GM12873 (cell line): ENCODE results near the gene DLGAP4.

Experiments
- CTCF ChIP-seq: IDR thresholded peaks from 2 replicates; pipeline ENCODE4 v1.5.1; 2012; ENCODE audit warnings: low read depth, mild to moderate bottlenecking, moderate library complexity, low read length, control low read depth; ENCODE audit not compliant: insufficient read depth; ENCODE audit errors: missing control alignments

The DLGAP4 gene

DNA sequence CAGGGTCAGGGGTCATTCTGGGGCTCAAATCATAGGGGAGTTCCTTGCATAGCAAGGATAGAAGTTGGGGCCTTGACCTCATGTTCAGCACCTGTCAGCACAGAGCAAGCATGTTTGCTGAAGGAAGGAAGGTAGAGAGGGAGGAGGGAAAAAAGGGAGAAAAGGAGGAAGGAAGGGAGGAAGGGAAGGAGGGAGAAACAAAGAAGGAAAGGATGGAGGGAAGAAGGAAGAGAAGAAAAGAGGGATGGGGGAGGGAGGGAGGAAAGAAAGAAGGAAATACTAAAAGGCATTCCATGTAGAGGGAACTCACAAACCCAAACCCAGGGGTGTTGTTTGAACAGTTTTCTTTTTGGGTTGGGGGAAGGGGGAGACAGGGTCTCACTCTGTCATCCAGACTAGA, 80.1 kb downstream of the DLGAP4 start:
- TF ChIP-seq CTCF = no peak

- TF ChIP-seq CTCF = no peak
Observed at GRCh38 chr20:36390269-36390668, 84.1 kb downstream of the DLGAP4 start.

DNA sequence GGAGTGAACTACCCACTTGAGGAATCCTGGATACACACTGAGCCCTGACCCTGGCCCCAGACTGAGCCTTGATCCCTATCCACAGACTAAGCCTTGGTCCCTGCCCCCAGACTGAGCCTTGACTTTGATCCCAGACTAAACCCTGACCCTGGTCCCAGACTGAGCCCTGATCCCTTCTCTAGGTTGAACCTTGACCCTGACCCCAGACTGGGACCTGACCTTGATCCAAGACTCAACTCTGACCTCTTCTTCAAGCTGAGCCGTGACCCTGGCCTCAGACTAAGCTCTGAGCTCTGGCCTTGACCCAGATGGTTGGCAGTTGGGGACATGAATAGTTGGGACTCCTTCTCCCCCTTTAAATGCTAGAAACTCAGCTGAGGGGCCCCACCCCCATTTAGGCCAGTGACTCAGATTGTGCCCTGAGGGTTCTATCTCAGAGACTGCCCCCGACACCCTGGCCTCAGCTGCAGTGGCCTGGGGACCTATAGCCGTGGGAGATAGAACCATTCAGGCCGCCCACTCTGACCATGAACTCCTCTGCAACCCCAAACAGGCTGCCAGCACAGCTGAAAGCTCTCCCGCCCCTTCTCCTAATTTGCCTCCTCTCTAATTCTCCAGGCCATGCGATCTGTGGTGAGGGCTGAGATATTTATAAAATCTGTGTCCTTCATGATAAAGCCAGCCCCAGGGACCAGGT, 84.7 kb downstream of the DLGAP4 start:
- no peak for TF ChIP-seq CTCF

DNA sequence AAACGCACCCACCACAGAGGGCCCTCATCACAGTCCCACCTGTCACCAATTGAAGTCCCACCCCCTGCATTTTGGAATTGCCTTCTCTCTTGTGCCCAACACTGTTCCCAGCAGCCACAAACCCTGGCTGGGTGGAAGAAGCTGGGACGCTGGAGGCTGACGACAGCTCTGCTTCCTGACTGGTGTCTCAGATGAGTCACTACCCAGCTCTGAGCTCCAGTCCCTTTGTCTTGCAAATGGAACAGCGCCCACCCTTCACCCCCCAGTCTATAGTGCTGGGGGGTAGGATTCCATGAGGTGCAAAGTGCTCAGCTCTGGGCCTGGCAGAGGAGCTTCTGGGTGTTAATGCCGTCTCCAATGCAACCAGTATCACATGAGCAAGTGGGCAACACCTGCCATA, 85.3 kb downstream of the DLGAP4 start:
- no peak for TF ChIP-seq CTCF

DNA sequence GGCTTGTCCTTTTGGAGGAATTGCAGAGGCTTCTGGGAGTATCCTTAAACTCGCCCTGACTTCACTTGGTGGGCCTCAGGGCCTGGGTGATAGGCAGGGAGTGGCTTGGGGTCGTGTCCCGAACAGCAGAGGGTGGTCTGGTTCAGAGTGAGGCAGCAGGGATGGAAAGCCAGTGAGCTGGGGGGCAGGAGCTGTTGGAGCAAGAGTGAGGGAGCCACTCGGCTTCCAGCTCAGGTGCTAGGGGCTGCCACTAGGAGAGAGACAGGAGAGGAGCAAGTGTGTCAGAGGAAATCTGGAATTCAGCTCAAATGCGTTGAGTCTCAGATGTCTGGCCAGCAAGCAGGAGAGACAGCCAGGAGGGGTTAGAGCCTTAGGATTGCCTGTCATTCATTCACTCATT, 85.8 kb downstream of the DLGAP4 start:
- no peak for TF ChIP-seq CTCF

DNA sequence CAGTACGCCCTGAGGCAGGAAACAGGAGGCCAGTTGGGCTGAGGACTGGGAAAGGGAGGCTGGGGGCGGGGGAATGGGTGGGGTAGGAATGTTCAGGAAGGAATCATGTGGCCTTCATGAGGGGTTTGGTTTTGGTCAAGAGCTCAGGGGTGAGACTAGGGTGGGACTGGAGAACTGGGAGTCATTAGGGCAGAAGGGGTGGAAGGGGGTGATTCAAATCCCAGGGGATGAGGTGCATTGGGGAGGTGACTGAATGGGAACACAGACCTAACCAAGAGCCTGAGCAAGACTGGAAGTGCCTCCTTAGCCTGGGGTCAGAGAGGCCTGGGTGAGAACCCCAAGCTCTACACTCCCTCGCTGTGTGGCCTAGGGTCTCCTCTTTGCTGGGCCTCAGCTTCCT, 86.8 kb downstream of the DLGAP4 start:
- no peak for TF ChIP-seq CTCF

DNA sequence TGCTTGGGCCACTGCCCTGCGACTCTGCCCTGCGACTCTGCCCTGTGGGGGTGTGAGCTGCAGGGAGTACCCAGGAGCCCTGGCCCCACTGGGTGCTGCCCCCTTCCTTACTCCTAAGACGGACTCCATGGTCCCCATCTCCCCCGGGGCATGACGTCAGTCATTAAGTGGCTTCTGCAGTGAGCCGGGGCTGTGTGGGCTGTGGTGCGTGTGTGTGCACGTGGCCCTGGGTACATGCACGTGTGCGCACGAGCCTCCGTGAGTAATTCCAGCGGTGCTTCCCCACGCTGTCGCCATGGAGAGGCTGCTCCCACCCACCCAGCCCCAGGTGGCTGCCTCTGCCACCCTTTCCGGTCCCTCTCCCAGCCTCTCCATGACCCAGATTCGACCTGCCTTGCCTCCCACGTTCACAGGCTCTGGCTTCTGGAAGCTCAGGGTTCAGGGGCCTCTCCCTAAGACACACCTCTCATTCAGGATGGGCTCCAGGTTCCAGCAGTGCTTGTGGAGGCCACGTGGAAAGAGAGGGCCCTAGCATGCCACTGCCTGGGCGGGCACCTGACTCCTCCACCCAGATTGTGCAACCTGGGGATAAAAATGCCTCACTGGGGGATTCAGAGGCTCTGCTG, 88.3 kb downstream of the DLGAP4 start:
- no peak for TF ChIP-seq CTCF
